A673 (cell line): ENCODE measurements around the gene SLC6A12. TPM values are rescaled to one million over a fixed set of nuclear protein-coding genes. Genes with fewer than 3 reads are reported as not detected.
A peak's percentile ranks its signal among the peaks of the same experiment; 100 is the strongest.

Source experiments
- BruUV-seq: library from RNA; stranded (reverse); fragments of 400-500 nt; replicated peaks from 2 replicates; lab custom pipeline; 2021; lab: Mats Ljungman, UMichigan
- CTCF ChIA-PET: fragments of 300-600 bp; sonication (Branson Sonifier 250); formaldehyde crosslinking; loops from one replicate; lab custom pipeline; 2022; ENCODE audit warnings: antibody characterized with exemption; lab: Charles Lee
- POLR2A ChIA-PET: fragments of 300-600 bp; sonication (Branson Sonifier 250); formaldehyde crosslinking; loops from one replicate; lab custom pipeline; 2022; ENCODE audit warnings: antibody characterized with exemption; ENCODE audit not compliant: low non-redundant PET; lab: Charles Lee
- DNase-seq: peaks from one replicate; pipeline ENCODE4 v3.0.0-alpha.2; 2015; ENCODE audit warnings: low spot score
- H3K27ac ChIP-seq: fragments of 200-600 bp; sonication (generic); 2 replicates; pipeline ENCODE4 v1.5.1; 2016; ENCODE audit warnings: mixed run types, low read depth, mild to moderate bottlenecking, mixed read lengths, antibody characterized with exemption, low read length; ENCODE audit not compliant: poor library complexity, severe bottlenecking
- H3K27me3 ChIP-seq: fragments of 200-600 bp; sonication (generic); replicated peaks from 2 replicates; pipeline ENCODE4 v1.6.1; 2017; ENCODE audit warnings: mixed run types, low read depth, mild to moderate bottlenecking, mixed read lengths, antibody characterized with exemption, low read length; ENCODE audit not compliant: insufficient read depth, poor library complexity
- H3K36me3 ChIP-seq: fragments of 200-600 bp; sonication (generic); 2 replicates; pipeline ENCODE4 v1.6.1; 2016; ENCODE audit warnings: mixed run types, mild to moderate bottlenecking, mixed read lengths, antibody characterized with exemption, low read length; ENCODE audit not compliant: insufficient read depth, poor library complexity, severe bottlenecking
- H3K4me1 ChIP-seq: fragments of 200-600 bp; sonication (generic); 2 replicates; pipeline ENCODE4 v1.6.1; 2017; ENCODE audit warnings: mixed run types, mild to moderate bottlenecking, mixed read lengths, antibody characterized with exemption, low read length; ENCODE audit not compliant: insufficient read depth, poor library complexity, severe bottlenecking
- H3K4me3 ChIP-seq: fragments of 200-600 bp; sonication (generic); 2 replicates; pipeline ENCODE4 v1.5.1; 2016; ENCODE audit warnings: low read depth, mixed run types, mild to moderate bottlenecking, mixed read lengths, low read length; ENCODE audit not compliant: poor library complexity, severe bottlenecking
- H3K9me3 ChIP-seq: fragments of 200-600 bp; sonication (generic); 2 replicates; pipeline ENCODE4 v1.6.1; 2016; ENCODE audit warnings: mixed run types, low read depth, mild to moderate bottlenecking, mixed read lengths, antibody characterized with exemption, low read length; ENCODE audit not compliant: poor library complexity, severe bottlenecking
- EZH2 ChIP-seq: fragments of 200-600 bp; sonication (generic); IDR thresholded peaks from 2 replicates; pipeline ENCODE4 v1.6.1; 2017; ENCODE audit warnings: borderline replicate concordance, low read depth, mild to moderate bottlenecking, mixed read lengths, antibody characterized with exemption, low read length; ENCODE audit not compliant: poor library complexity, severe bottlenecking
- intact Hi-C: fragments of 100-400 bp; cut with micrococcal nuclease; formaldehyde crosslinking; loops from one replicate; pipeline ENCODE4 v1.10.0; 2022; ENCODE audit not compliant: unreplicated experiment
- total RNA-seq: library from RNA; stranded (reverse); gene quantifications from 2 replicates; pipeline ENCODE4 v1.2.3, GENCODE V29; 2021
- TF ChIP-seq, protein P1 (sequence below): fragments of 300-800, 200-600 bp; sonication (generic); conservative IDR thresholded peaks from 2 replicates; pipeline ENCODE4 v1.5.1; 2017; ENCODE audit warnings: low read depth, mild to moderate bottlenecking, antibody characterized with exemption, low read length, moderate library complexity, mixed read lengths

SLC6A12 gene
- total RNA-seq, 1 experiment from 2014 or later = not detected

DNA sequence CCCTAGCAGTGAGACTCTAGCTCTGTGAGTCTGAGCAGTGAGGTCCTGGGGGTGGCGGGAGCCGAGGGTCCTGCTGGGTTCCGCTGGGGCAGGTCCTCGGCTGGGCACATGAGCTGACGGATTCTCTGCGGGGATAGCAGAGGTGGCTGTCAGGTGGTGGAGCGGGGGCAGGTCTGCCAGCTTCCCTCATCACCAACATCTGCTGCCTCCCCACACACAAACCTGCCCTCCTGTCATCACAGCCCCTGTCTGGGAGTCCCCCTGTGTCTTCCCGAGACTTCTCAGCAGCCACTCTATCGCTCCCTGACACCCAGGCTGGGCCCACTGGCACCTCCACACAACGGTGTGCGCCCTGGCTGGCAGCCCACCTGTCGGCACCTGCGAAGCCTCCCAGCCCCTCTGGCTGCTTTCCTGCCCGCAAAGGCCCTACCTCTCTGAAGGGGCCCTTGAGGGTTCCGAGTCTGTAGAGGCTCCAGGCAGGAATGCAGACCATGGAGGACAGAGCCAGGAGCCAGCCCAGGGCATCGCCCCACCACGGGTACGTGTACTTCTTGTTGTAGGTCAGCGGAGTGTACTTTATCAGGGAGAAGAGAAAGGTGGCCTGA lies 7.1 kb upstream of the SLC6A12 start:
- Histone ChIP-seq H3K4me1 (no peaks in the 10 kb centered on the region), H3K27ac (no peak overlapping the region), H3K36me3 (no peaks in the 10 kb centered on the region), H3K4me3 (no peak overlapping the region), H3K9me3 (no peaks in the 10 kb centered on the region), H3K27me3 (no peaks in the 10 kb centered on the region)
- ChIA-PET CTCF (no interaction called here), POLR2A (no interaction called here)
- intact Hi-C loops = no loop called here
- no TSS peak for BruUV-seq
- DNase-seq = no peak
- no peak for TF ChIP-seq EZH2
- TF ChIP-seq, protein P1, sequence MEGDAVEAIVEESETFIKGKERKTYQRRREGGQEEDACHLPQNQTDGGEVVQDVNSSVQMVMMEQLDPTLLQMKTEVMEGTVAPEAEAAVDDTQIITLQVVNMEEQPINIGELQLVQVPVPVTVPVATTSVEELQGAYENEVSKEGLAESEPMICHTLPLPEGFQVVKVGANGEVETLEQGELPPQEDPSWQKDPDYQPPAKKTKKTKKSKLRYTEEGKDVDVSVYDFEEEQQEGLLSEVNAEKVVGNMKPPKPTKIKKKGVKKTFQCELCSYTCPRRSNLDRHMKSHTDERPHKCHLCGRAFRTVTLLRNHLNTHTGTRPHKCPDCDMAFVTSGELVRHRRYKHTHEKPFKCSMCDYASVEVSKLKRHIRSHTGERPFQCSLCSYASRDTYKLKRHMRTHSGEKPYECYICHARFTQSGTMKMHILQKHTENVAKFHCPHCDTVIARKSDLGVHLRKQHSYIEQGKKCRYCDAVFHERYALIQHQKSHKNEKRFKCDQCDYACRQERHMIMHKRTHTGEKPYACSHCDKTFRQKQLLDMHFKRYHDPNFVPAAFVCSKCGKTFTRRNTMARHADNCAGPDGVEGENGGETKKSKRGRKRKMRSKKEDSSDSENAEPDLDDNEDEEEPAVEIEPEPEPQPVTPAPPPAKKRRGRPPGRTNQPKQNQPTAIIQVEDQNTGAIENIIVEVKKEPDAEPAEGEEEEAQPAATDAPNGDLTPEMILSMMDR = no peak

DNA sequence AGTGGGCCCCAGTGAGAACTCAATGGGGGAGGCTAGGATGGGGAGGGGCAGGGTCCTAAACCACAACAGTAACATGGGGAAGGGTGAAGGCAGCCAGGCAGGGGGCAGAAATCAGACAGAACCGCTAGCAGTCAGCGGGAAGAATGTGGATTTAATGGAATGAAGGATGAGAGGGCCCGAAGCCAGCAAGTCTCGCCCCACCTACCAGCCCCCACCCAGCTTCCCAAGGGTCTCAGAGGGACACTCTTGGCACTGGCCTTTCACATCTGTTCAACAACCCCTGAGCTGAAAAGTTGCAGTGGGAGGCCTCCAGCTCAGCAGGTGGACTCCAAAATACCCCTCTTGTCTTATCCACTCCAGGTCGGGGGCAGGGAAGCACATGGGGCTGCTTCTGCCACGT lies 6.5 kb upstream of the SLC6A12 start:
- Histone ChIP-seq H3K4me1 (no peaks in the 10 kb centered on the region), H3K27me3 (no peaks in the 10 kb centered on the region), H3K36me3 (no peaks in the 10 kb centered on the region), H3K9me3 (no peaks in the 10 kb centered on the region), H3K4me3 (no peak overlapping the region), H3K27ac (no peak overlapping the region)
- no peak for TF ChIP-seq EZH2
- TF ChIP-seq, protein P1 = no peak
- intact Hi-C loops = no loop called here
- no TSS peak for BruUV-seq
- ChIA-PET POLR2A (no interaction called here), CTCF (interaction anchor here (0.8 to 1.0 kb wide), 2 partner anchors 13 to 22 kb away, joined by 5 to 6 read pairs; no protein-coding TSS in a partner anchor)
- no peak for DNase-seq

DNA sequence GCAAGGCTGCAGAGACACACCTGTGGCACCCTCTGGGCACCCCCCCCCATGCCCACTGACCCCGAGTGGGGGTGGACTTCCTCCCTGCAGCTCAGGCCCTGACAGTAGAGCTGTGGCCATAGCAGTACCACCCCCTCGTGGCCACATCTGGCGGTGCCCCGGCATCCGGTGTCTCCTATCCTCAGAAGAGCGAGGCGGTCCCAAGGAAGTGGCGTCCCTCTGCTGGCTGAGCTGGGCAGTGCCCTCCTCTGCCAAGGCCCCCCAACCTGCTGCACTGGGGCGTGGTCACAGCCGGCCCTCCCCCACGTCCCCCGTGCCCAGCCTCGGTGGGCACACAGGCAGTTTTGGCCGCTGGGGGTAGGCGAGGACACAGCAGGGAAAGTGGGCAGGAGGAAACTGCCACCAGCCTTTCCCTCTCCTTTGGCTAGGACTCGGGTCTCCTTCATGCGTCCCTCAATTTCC lies 6.0 kb upstream of the SLC6A12 start:
- Histone ChIP-seq H3K4me3 (no peak overlapping the region), H3K27ac (no peak overlapping the region), H3K4me1 (no peaks in the 10 kb centered on the region), H3K27me3 (no peaks in the 10 kb centered on the region), H3K9me3 (no peaks in the 10 kb centered on the region), H3K36me3 (no peaks in the 10 kb centered on the region)
- ChIA-PET POLR2A (no interaction called here), CTCF (interaction anchor here (0.8 to 1.0 kb wide), 3 partner anchors 13 to 30 kb away, joined by 4 to 6 read pairs (median 5); no protein-coding TSS in a partner anchor)
- no TSS peak for BruUV-seq
- no peak for TF ChIP-seq EZH2
- TF ChIP-seq, protein P1 = peak; percentile 82
- intact Hi-C loops = no loop called here
- DNase-seq = peak; percentile 79
